Parathyroid adenoma (tissue), 2 donors: ENCODE measurements around the gene COMMD1.
"Not testable (repeated sequence)": the region's sequence is repeated elsewhere in the genome, so short reads cannot be mapped to it uniquely, and the experiment has no call there.

Experiments
- H2AFZ ChIP-seq: fragments of 300-600 bp; sonication (generic); one replicate; pipeline ENCODE4 v1.7.0; 2017; ENCODE audit warnings: antibody characterized with exemption, mild to moderate bottlenecking
- H3K27ac ChIP-seq: fragments of 300-600 bp; sonication (generic); one replicate; pipeline ENCODE4 v1.7.0; 2017
- H3K27me3 ChIP-seq: fragments of 300-600 bp; sonication (generic); one replicate; pipeline ENCODE4 v1.7.0; 2017; ENCODE audit warnings: low read length; ENCODE audit not compliant: control insufficient read depth, insufficient read depth
- H3K36me3 ChIP-seq: fragments of 300-600 bp; sonication (generic); one replicate; pipeline ENCODE4 v1.7.0; 2017; ENCODE audit warnings: low read length; ENCODE audit not compliant: control insufficient read depth, insufficient read depth
- H3K4me1 ChIP-seq: fragments of 300-600 bp; sonication (generic); one replicate; pipeline ENCODE4 v1.7.0; 2017; ENCODE audit warnings: control low read depth
- H3K4me2 ChIP-seq: fragments of 300-600 bp; sonication (generic); one replicate; pipeline ENCODE4 v1.7.0; 2017; ENCODE audit warnings: low read length
- H3K4me3 ChIP-seq: fragments of 300-600 bp; sonication (generic); one replicate; pipeline ENCODE4 v1.7.0; 2017; ENCODE audit warnings: low read depth, low read length
- H3K79me2 ChIP-seq: fragments of 300-600 bp; sonication (generic); one replicate; pipeline ENCODE4 v1.7.0; 2017; ENCODE audit warnings: control low read depth
- H3K9ac ChIP-seq: fragments of 300-600 bp; sonication (generic); one replicate; pipeline ENCODE4 v1.7.0; 2017; ENCODE audit warnings: mild to moderate bottlenecking
- H3K9me3 ChIP-seq: fragments of 300-600 bp; sonication (generic); one replicate; pipeline ENCODE4 v1.7.0; 2017; ENCODE audit warnings: low read length; ENCODE audit not compliant: control insufficient read depth
- TF ChIP-seq, protein P1 (sequence below): fragments of 300-600 bp; sonication (generic); IDR thresholded peaks from one replicate; pipeline ENCODE4 v1.7.0; 2017; ENCODE audit warnings: antibody characterized with exemption, mild to moderate bottlenecking
- donor health status: primary hyperparathyroidism.

Gene COMMD1

DNA sequence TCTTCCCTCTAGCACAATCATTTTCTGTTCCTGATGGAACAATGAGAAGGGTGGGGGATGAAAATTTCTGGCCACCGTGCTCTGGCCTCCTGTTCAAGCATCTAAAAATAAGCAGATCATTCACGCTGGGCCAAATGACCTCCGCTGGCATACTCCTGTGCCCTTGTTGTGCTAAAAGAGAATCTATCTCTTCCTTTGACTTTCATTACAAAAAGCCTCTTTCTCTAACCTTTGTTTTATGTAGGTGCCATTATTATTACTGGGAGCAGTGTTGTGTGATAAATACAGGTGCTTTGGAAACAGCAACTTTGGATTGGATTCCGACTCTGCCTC is 245.8 kb downstream of the COMMD1 start:
- H3K4me2 ChIP-seq: no peak overlapping the region
- no peaks in the 10 kb centered on the region for H3K79me2 ChIP-seq
- H3K36me3 ChIP-seq: no peaks in the 10 kb centered on the region
- H2AFZ ChIP-seq: no peak overlapping the region
- no peak overlapping the region for H3K4me3 ChIP-seq
- no peaks in the 10 kb centered on the region for H3K27me3 ChIP-seq
- no peak overlapping the region for H3K27ac ChIP-seq
- TF ChIP-seq, protein P1, sequence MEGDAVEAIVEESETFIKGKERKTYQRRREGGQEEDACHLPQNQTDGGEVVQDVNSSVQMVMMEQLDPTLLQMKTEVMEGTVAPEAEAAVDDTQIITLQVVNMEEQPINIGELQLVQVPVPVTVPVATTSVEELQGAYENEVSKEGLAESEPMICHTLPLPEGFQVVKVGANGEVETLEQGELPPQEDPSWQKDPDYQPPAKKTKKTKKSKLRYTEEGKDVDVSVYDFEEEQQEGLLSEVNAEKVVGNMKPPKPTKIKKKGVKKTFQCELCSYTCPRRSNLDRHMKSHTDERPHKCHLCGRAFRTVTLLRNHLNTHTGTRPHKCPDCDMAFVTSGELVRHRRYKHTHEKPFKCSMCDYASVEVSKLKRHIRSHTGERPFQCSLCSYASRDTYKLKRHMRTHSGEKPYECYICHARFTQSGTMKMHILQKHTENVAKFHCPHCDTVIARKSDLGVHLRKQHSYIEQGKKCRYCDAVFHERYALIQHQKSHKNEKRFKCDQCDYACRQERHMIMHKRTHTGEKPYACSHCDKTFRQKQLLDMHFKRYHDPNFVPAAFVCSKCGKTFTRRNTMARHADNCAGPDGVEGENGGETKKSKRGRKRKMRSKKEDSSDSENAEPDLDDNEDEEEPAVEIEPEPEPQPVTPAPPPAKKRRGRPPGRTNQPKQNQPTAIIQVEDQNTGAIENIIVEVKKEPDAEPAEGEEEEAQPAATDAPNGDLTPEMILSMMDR: no peak
- no peaks in the 10 kb centered on the region for H3K4me1 ChIP-seq
- no peaks in the 10 kb centered on the region for H3K9me3 ChIP-seq
- H3K9ac ChIP-seq: no peak overlapping the region

DNA sequence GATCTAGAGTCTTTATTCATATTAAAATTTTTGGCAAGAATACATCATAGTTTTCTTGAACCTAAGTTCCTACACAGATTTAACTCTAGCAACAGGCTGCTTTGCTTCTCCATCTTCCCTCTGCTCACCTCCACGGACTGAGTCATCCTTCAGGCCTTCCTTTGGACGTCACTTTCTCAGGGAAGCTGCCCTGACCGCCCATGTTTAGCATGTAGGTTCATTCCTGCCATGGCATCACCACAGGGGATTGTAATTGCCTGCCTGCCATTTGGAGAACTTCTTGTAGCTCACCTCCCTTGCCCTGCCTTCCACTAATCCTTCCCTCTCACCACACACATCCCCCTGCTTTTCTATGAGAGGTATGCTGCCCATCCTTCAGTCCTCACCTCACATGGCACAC is 246.5 kb downstream of the COMMD1 start:
- Histone ChIP-seq H3K9ac (no peak overlapping the region), H3K27me3 (no peaks in the 10 kb centered on the region), H3K4me2 (no peak overlapping the region), H3K27ac (no peak overlapping the region), H3K4me3 (no peak overlapping the region), H3K79me2 (no peaks in the 10 kb centered on the region), H3K4me1 (no peaks in the 10 kb centered on the region), H2AFZ (no peak overlapping the region), H3K36me3 (no peaks in the 10 kb centered on the region), H3K9me3 (no peaks in the 10 kb centered on the region)
- TF ChIP-seq, protein P1: no peak

DNA sequence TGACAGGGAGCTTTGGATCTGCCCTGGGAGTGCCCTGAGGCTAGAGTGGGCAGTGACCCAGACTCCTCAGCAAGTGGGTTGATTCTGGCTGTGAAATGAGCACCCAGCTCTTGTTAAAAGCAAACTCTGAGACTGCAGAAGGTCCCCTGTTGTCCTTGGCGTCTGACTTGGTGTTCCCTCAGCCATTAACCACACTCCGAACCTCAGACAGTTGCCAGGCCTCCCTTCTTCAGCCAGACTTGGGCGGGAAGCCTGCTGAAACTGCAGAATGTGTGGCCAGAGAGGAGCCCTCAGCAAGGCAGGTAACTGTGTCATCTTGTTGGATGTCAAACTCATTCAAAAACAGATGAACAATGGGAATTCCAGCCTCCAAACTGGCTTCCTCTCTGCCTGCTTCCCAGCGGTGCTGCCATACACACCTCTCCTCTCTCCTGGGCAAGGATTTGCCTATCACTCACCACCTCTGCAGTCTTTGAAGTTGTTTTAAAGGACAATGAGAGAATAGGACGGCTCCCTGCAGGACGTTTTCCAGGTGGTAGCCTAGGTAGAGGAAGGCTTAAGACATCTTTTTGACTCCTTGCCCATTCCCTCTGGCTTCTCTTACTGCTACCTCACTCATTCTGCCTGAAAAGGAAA is 251.5 kb downstream of the COMMD1 start:
- H3K27me3 ChIP-seq: no peaks in the 10 kb centered on the region
- H3K9me3 ChIP-seq: no peaks in the 10 kb centered on the region
- H3K9ac ChIP-seq: no peak overlapping the region
- H3K27ac ChIP-seq: no peak overlapping the region
- TF ChIP-seq, protein P1: no peak
- no peaks in the 10 kb centered on the region for H3K36me3 ChIP-seq
- H3K79me2 ChIP-seq: no peaks in the 10 kb centered on the region
- H3K4me3 ChIP-seq: no peak overlapping the region
- H3K4me2 ChIP-seq: no peak overlapping the region
- H2AFZ ChIP-seq: no peak overlapping the region
- H3K4me1 ChIP-seq: no peaks in the 10 kb centered on the region

GRCh38 chr2:62158444-62159121 is 253.1 kb downstream of the COMMD1 start:
- H3K4me1 ChIP-seq: no peaks in the 10 kb centered on the region
- no peaks in the 10 kb centered on the region for H3K36me3 ChIP-seq
- H3K27me3 ChIP-seq: no peaks in the 10 kb centered on the region
- no peak overlapping the region for H3K27ac ChIP-seq
- no peak overlapping the region for H3K4me3 ChIP-seq
- no peaks in the 10 kb centered on the region for H3K9me3 ChIP-seq
- H3K79me2 ChIP-seq: no peaks in the 10 kb centered on the region
- TF ChIP-seq, protein P1: no peak
- no peak overlapping the region for H2AFZ ChIP-seq
- no peak overlapping the region for H3K4me2 ChIP-seq
- H3K9ac ChIP-seq: no peak overlapping the region

GRCh38 chr2:62160691-62161090 is 255.2 kb downstream of the COMMD1 start:
- not testable (repeated sequence) for H3K36me3 ChIP-seq, H3K4me3 ChIP-seq, H3K27ac ChIP-seq, H3K79me2 ChIP-seq, H3K9ac ChIP-seq, H3K4me2 ChIP-seq, H3K27me3 ChIP-seq, H3K9me3 ChIP-seq, H2AFZ ChIP-seq, H3K4me1 ChIP-seq
